Measurements from ENCODE around the gene ASB18. TPM values are rescaled to one million over a fixed set of nuclear protein-coding genes. Genes with fewer than 3 reads are reported as not detected.

The ASB18 gene
- total and polyA plus RNA-seq, 2 of the 4 experiments (the other 2 are of a cell fraction) = not detected

DNA sequence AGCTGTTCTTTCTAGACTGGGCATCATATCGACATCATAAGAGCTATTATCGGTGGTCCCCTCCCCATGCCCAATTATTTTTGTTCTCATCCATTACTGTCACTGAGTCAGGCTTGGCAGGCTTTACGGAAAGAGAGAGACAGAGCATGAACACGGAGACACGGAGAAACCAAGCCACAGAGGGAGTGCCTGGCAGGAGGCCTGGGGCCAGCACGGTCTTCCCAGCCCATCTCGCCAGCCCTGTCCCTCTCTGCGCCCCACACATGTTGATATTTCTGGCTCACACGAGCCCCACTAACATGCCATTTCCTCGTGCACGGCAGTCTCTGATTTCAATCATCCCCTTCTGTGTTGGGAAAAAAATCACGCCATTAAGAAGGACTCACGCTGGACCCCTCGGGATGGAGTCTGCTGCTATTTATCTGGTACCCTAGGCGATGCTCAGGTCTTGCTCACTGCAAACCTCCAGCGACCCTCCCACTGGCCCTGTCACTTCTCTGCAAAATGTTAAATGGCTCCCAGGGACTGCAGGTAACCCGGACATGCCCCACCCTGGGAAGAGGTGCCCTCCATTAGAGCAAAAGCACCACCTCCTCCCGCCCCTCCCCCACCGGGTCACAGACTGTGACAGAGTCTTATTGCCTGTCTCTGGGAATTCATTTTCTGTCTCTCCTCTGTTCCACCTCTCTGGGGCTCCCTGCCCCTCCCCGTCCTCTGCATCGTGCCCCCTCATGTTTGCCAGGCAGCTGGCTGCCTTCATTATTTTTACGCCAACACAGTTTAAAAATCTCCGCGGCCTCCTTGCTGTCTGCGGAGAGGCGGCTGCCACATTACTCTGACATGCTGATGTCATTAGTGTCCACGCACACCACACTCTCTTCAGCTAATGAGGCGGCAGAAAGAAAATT is 55.9 kb downstream of the ASB18 start:
- Histone ChIP-seq H3K79me1 (ENCODE audit: low read depth in 1 of 2, low read length in 2 of 2) (no peaks in the 10 kb centered on the region), H3K56ac (ENCODE audit: extremely low read depth, insufficient read depth, low read length) (no peak overlapping the region), H3K4ac (ENCODE audit: low read depth, low read length) (no peak overlapping the region), H2AK9ac (replicated peaks; ENCODE audit: low read depth, low read length, poor library complexity) (no peak overlapping the region), H3K9me1 (ENCODE audit: insufficient read depth, low read length) (no peaks in the 10 kb centered on the region), H2BK20ac (ENCODE audit: low read depth, low read length) (no peak overlapping the region), H3K27ac (ENCODE audit: insufficient read depth, low read length) (no peak overlapping the region), H2AK5ac (ENCODE audit: low read depth, low read length) (no peak overlapping the region), H3K9me3 (ENCODE audit: control insufficient read depth, insufficient read depth, low read length) (peaks cover 2% of the 10 kb centered on the region; the same call in 1 of the 2 replicates), H4K8ac (ENCODE audit: low read depth in 2 of 2, low read length in 2 of 2) (no peak overlapping the region), H4K5ac (ENCODE audit: low read depth, low read length) (no peak overlapping the region), H2BK5ac (ENCODE audit: low read depth, low read length, poor library complexity, severe bottlenecking) (no peak overlapping the region), H3K23ac (ENCODE audit: low read depth, low read length) (no peak overlapping the region), H4K91ac (ENCODE audit: insufficient read depth, low read depth, low read length) (no peak overlapping the region), H2BK15ac (ENCODE audit: low read depth, low read length) (no peak overlapping the region), H3K18ac (ENCODE audit: low read depth, low read length) (no peak overlapping the region), H3K27me3 (ENCODE audit: control insufficient read depth, insufficient read depth, low read length) (peaks cover 13% of the 10 kb centered on the region), H2AFZ (replicated peaks; ENCODE audit: low read length, poor library complexity) (no peak overlapping the region), H3K4me1 (ENCODE audit: control insufficient read depth, insufficient read depth, low read length) (no peaks in the 10 kb centered on the region), H2BK120ac (ENCODE audit: low read depth, low read length) (no peak overlapping the region), H3K4me3 (ENCODE audit: insufficient read depth, low read depth, low read length) (no peak overlapping the region), H3K14ac (replicated peaks; ENCODE audit: low read depth, low read length) (no peak overlapping the region), H3K4me2 (ENCODE audit: low read depth, low read length) (no peak overlapping the region), H3K9ac (ENCODE audit: low read depth, low read length) (no peak overlapping the region), H4K20me1 (ENCODE audit: insufficient read depth, low read length) (no peaks in the 10 kb centered on the region), H3K36me3 (ENCODE audit: control insufficient read depth, insufficient read depth, low read length) (no peaks in the 10 kb centered on the region)
- no peak for ATAC-seq (ENCODE audit: low read depth)
- DNase-seq = no peak
- POLR2A ChIA-PET (ENCODE audit: unreplicated experiment) = no interaction called here
- no peak for TF ChIP-seq FOS (IDR thresholded peaks at IDR 0.05; ENCODE audit: low read depth, low read length)
- dilution Hi-C loops (cut with HindIII; ENCODE audit: low sequenced_read_pairs, unreplicated experiment) (no loop called here), intact Hi-C loops (cut with micrococcal nuclease) (no loop called here), in situ Hi-C loops (cut with MboI; ENCODE audit: low sequenced_read_pairs) (no loop called here)
- 42% methylated on average over 8 of the region's 28 CpGs; no CpG with 5 or more reads in 1 of the 2 experiments for WGBS, 2 experiments (ENCODE audit: extremely low coverage in 2 of 2, insufficient read length in 1 of 2)
- BruUV-seq (replicated peaks) = no TSS peak
- CTCF ChIA-PET = no interaction called here
